Ovary (tissue), 3 donors: ENCODE results near the gene TMSB10.

Experiments used
- CTCF ChIP-seq, 3 donors: fragments of 450-650 bp in 2 of 3; fragments of 200-600 bp in 1 of 3; IDR thresholded peaks; one replicate each; pipeline versions ENCODE4 v1.5.1 to v1.8.0; 2016 to 2022; ENCODE audit warnings: antibody characterized with exemption in 3 of 3, mild to moderate bottlenecking in 1 of 3
- EP300 ChIP-seq: sonication (generic); formaldehyde crosslinking; IDR thresholded peaks from one replicate; pipeline ENCODE4 v1.6.1; 2017; ENCODE audit warnings: antibody characterized with exemption
- donor health status: DM: no; HTN: no; CAD: no.

GRCh38 chr2:84906900-84907714, 1.7 kb downstream of the TMSB10 start:
- TF ChIP-seq CTCF (IDR thresholded peaks at IDR 0.05) (no peak), EP300 (no peak)
